HEK293 (cell line): Measurements from ENCODE around the gene OLFM1.
A peak's percentile ranks its signal among the peaks of the same experiment; 100 is the strongest.

Experiments used
- CTCF ChIA-PET: fragments of 350-600 bp; formaldehyde crosslinking; extraction: SDS; loops from one replicate; lab custom pipeline; 2021; ENCODE audit warnings: antibody characterized with exemption; lab: Yijun Ruan, JAX
- POLR2A ChIA-PET: fragments of 300-600 bp; formaldehyde crosslinking; extraction: SDS; loops from one replicate; lab custom pipeline; 2020; ENCODE audit warnings: antibody characterized with exemption, inconsistent platforms; lab: Yijun Ruan, JAX
- H3K27ac ChIP-seq: fragments of 200-500 bp; sonication (Bioruptor generic); 2 replicates; pipeline ENCODE4 v1.5.1; 2014; ENCODE audit warnings: low read depth, low read length, control low read depth, inconsistent platforms; ENCODE audit errors: extremely low read depth
- H3K36me3 ChIP-seq, 2 experiments: fragments of 200-500 bp in 1 of 2; sonication (Bioruptor generic) in 1 of 2; 1 replicate in 1 of 2; 2 replicates in 1 of 2; pipeline ENCODE4 v1.5.1; 2014 to 2017; ENCODE audit warnings: inconsistent platforms in 2 of 2, low read length in 2 of 2; ENCODE audit not compliant: control insufficient read depth in 2 of 2, insufficient read depth in 1 of 2
- H3K4me1 ChIP-seq: fragments of 200-500 bp; sonication (Bioruptor generic); 2 replicates; pipeline ENCODE4 v1.5.1; 2014; ENCODE audit warnings: mild to moderate bottlenecking, low read length, inconsistent platforms; ENCODE audit not compliant: control insufficient read depth, insufficient read depth
- H3K4me3 ChIP-seq: 2 replicates; pipeline ENCODE4 v1.5.1; 2011; ENCODE audit warnings: low read depth, mild to moderate bottlenecking, control low read depth, low read length, moderate library complexity
- H3K9me3 ChIP-seq: fragments of 200-500 bp; sonication (Bioruptor generic); 2 replicates; pipeline ENCODE4 v1.5.1; 2014; ENCODE audit warnings: low read depth, low read length, inconsistent platforms; ENCODE audit not compliant: control insufficient read depth, insufficient read depth
- BCL6B ChIP-seq: fragments of 450-650 bp; formaldehyde crosslinking; IDR thresholded peaks from 2 replicates; pipeline ENCODE4 v1.5.1; 2017; ENCODE audit warnings: missing biosample characterization, missing genetic modification characterization
- EGR2 ChIP-seq: fragments of 450-650 bp; formaldehyde crosslinking; IDR thresholded peaks from 2 replicates; pipeline ENCODE4 v1.5.1; 2016; ENCODE audit warnings: low read depth, missing biosample characterization, missing genetic modification characterization
- MYNN ChIP-seq: fragments of 450-650 bp; formaldehyde crosslinking; IDR thresholded peaks from 2 replicates; pipeline ENCODE4 v1.5.1; 2016; ENCODE audit warnings: missing biosample characterization, missing genetic modification characterization, borderline replicate concordance
- OSR2 ChIP-seq: fragments of 450-650 bp; formaldehyde crosslinking; IDR thresholded peaks from 2 replicates; pipeline ENCODE4 v1.5.1; 2016; ENCODE audit warnings: missing biosample characterization, missing genetic modification characterization
- TCF7L2 ChIP-seq: IDR thresholded peaks from 2 replicates; pipeline ENCODE4 v1.6.1; 2011; ENCODE audit warnings: low read depth, mild to moderate bottlenecking, inconsistent platforms, low read length, moderate library complexity, borderline replicate concordance
- ZBTB17 ChIP-seq: fragments of 450-650 bp; formaldehyde crosslinking; IDR thresholded peaks from 2 replicates; pipeline ENCODE4 v1.5.1; 2016; ENCODE audit warnings: missing biosample characterization, missing genetic modification characterization
- ZBTB20 ChIP-seq: fragments of 450-650 bp; formaldehyde crosslinking; IDR thresholded peaks from 2 replicates; pipeline ENCODE4 v1.5.1; 2016; ENCODE audit warnings: missing biosample characterization, missing genetic modification characterization
- ZBTB6 ChIP-seq: fragments of 450-650 bp; formaldehyde crosslinking; IDR thresholded peaks from 2 replicates; pipeline ENCODE4 v1.5.1; 2017; ENCODE audit warnings: missing biosample characterization, missing genetic modification characterization
- ZNF148 ChIP-seq: fragments of 450-650 bp; formaldehyde crosslinking; IDR thresholded peaks from 2 replicates; pipeline ENCODE4 v1.5.0; 2017; ENCODE audit warnings: missing biosample characterization, missing genetic modification characterization, borderline replicate concordance
- ZNF16 ChIP-seq: fragments of 450-650 bp; formaldehyde crosslinking; IDR thresholded peaks from 2 replicates; pipeline ENCODE4 v1.5.1; 2016; ENCODE audit warnings: low read depth, missing biosample characterization, missing genetic modification characterization
- ZNF266 ChIP-seq: fragments of 450-650 bp; formaldehyde crosslinking; IDR thresholded peaks from 2 replicates; pipeline ENCODE4 v1.5.1; 2016; ENCODE audit warnings: missing biosample characterization, missing genetic modification characterization, low read depth
- ZNF280C ChIP-seq: fragments of 450-650 bp; formaldehyde crosslinking; IDR thresholded peaks from 2 replicates; pipeline ENCODE4 v1.5.1; 2016; ENCODE audit warnings: missing biosample characterization, missing genetic modification characterization
- ZNF350 ChIP-seq: fragments of 450-650 bp; formaldehyde crosslinking; IDR thresholded peaks from 2 replicates; pipeline ENCODE4 v1.5.0; 2017; ENCODE audit warnings: missing biosample characterization, mild to moderate bottlenecking, missing genetic modification characterization
- ZNF366 ChIP-seq: fragments of 450-650 bp; formaldehyde crosslinking; conservative IDR thresholded peaks from 2 replicates; pipeline ENCODE4 v1.5.1; 2016; ENCODE audit warnings: missing biosample characterization, missing genetic modification characterization
- ZNF521 ChIP-seq: fragments of 450-650 bp; formaldehyde crosslinking; IDR thresholded peaks from 2 replicates; pipeline ENCODE4 v1.5.1; 2017; ENCODE audit warnings: missing biosample characterization, mild to moderate bottlenecking, missing genetic modification characterization
- ZNF529 ChIP-seq: fragments of 450-650 bp; formaldehyde crosslinking; IDR thresholded peaks from 2 replicates; pipeline ENCODE4 v1.5.1; 2017; ENCODE audit warnings: missing genetic modification characterization, missing biosample characterization; ENCODE audit not compliant: insufficient replicate concordance
- ZNF530 ChIP-seq: fragments of 450-650 bp; formaldehyde crosslinking; IDR thresholded peaks from 2 replicates; pipeline ENCODE4 v1.5.1; 2016; ENCODE audit warnings: low read depth, missing biosample characterization, missing genetic modification characterization
- ZNF645 ChIP-seq: fragments of 450-650 bp; formaldehyde crosslinking; IDR thresholded peaks from 2 replicates; pipeline ENCODE4; 2016; ENCODE audit warnings: missing biosample characterization, missing genetic modification characterization
- ZNF791 ChIP-seq: fragments of 450-650 bp; formaldehyde crosslinking; IDR thresholded peaks from 2 replicates; pipeline ENCODE4 v1.5.1; 2016; ENCODE audit warnings: missing biosample characterization, missing genetic modification characterization
- ZSCAN23 ChIP-seq: fragments of 450-650 bp; formaldehyde crosslinking; IDR thresholded peaks from 2 replicates; pipeline ENCODE4 v1.5.1; 2016; ENCODE audit warnings: missing biosample characterization, missing genetic modification characterization
- TF ChIP-seq, protein P1 (sequence below): fragments of 450-650 bp; formaldehyde crosslinking; IDR thresholded peaks from 2 replicates; pipeline ENCODE4 v1.5.1; 2017; ENCODE audit warnings: missing biosample characterization, missing genetic modification characterization
- TF ChIP-seq, protein P2 (sequence below): fragments of 450-650 bp; formaldehyde crosslinking; IDR thresholded peaks from 2 replicates; pipeline ENCODE4 v1.5.1; 2016; ENCODE audit warnings: missing biosample characterization, missing genetic modification characterization

Gene OLFM1

DNA sequence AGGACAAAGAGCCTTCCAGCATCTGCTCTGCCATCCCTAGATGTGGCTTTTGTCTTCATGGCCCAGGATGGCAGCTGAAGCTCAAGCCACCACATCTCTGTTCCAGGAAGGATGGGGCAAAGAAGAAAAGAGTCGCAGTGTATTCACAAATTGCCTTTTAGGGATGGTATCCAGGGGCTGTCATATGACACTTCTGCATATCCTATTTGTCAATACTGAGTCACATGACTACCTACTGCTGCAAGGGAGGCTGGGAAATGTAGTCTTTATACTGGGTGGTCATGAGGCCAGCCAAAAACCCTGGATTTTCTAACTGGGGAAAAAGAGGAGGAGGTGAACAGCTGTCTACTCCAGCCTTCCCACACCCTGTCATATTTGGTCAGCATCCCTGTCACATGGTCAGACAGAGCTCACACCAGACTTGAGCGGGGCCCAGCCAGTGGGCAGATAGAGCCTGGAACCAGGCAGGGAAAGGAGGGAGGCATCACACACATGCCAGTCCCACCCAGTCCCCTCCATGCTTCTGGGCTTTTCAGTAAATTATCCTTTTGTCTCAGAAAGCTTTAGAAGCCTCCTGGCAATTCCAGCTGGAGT lies 52.0 kb downstream of the OLFM1 start:
- POLR2A ChIA-PET = no interaction called here
- Histone ChIP-seq H3K9me3 (no peaks in the 10 kb centered on the region), H3K36me3 (no peaks in the 10 kb centered on the region), H3K4me3 (no peak overlapping the region), H3K4me1 (peaks cover 1% of the 10 kb centered on the region; the same call in 1 of the 2 replicates), H3K27ac (no peak overlapping the region)
- TF ChIP-seq EGR2 (tag by site-specific recombination) (0 out of 2 replicates have a peak, but pooled peaks have one; percentile 17), ZBTB6 (tag by site-specific recombination) (no peak)
- CTCF ChIA-PET = interaction anchor here (0.5 to 0.6 kb wide), 2 partner anchors 25 to 365 kb away, joined by 3 read pairs; no protein-coding TSS in a partner anchor

DNA sequence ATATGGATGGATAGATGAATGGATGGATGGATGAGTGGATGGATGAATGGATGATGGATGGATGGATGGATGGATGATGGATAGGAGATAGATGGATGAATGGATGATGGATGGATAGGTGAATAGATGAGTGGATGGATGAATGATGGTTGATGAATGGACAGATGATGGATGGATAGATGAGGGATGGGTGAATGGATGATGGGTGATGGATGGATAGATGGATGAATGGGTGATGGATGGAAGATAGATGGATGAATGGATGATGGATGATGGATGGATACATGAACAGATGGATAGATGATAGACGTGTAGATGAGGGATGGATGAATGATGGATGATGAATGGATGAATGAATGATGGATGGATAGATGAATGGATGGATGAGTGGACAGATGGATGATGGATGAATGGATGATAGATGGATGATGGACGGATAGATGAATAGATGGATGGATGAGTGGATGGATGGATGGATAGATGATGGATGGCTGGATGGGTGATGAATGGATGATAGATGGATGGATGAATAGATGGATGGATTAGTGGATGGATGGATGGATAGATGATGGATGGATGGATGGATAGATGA lies 53.8 kb downstream of the OLFM1 start:
- Histone ChIP-seq H3K9me3 (no peaks in the 10 kb centered on the region), H3K27ac (no peak overlapping the region), H3K4me1 (peaks cover 3% of the 10 kb centered on the region; the same call in 1 of the 2 replicates), H3K36me3 (no peaks in the 10 kb centered on the region), H3K4me3 (no peak overlapping the region)
- ChIA-PET CTCF (no interaction called here), POLR2A (no interaction called here)
- TF ChIP-seq ZNF530 (tag by site-specific recombination) (no peak), ZNF350 (tag by site-specific recombination) (no peak), OSR2 (tag by site-specific recombination) (no peak), TCF7L2 (no peak), ZNF280C (tag by site-specific recombination) (no peak), ZNF148 (tag by site-specific recombination) (0 out of 2 replicates have a peak, but pooled peaks have one; percentile 58), ZNF16 (tag by site-specific recombination) (no peak), ZNF521 (peak; percentile 82; the same call in 1 of the 2 replicates), ZNF791 (no peak), ZSCAN23 (tag by site-specific recombination) (no peak), BCL6B (0 out of 2 replicates have a peak, but pooled peaks have one; percentile 44), ZBTB20 (no peak), ZNF366 (peak; percentile 99), ZNF645 (0 out of 2 replicates have a peak, but pooled peaks have one; percentile 35), ZNF529 (tag by site-specific recombination) (no peak), MYNN (tag by site-specific recombination) (no peak), ZNF266 (tag by site-specific recombination) (0 out of 2 replicates have a peak, but pooled peaks have one; percentile 14), ZBTB17 (peak; percentile 100)
- TF ChIP-seq, protein P1, sequence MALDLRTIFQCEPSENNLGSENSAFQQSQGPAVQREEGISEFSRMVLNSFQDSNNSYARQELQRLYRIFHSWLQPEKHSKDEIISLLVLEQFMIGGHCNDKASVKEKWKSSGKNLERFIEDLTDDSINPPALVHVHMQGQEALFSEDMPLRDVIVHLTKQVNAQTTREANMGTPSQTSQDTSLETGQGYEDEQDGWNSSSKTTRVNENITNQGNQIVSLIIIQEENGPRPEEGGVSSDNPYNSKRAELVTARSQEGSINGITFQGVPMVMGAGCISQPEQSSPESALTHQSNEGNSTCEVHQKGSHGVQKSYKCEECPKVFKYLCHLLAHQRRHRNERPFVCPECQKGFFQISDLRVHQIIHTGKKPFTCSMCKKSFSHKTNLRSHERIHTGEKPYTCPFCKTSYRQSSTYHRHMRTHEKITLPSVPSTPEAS (tag by site-specific recombination) = no peak
- TF ChIP-seq, protein P2, sequence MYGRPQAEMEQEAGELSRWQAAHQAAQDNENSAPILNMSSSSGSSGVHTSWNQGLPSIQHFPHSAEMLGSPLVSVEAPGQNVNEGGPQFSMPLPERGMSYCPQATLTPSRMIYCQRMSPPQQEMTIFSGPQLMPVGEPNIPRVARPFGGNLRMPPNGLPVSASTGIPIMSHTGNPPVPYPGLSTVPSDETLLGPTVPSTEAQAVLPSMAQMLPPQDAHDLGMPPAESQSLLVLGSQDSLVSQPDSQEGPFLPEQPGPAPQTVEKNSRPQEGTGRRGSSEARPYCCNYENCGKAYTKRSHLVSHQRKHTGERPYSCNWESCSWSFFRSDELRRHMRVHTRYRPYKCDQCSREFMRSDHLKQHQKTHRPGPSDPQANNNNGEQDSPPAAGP (tag by site-specific recombination) = no peak
